ENCODE results near the gene PCBD1.

PCBD1 gene

GRCh38 chr10:70847659-70848360, 40.6 kb downstream of the PCBD1 start:
- TF ChIP-seq CTCF (IDR thresholded peaks at IDR 0.05), result no peak
- peaks cover 0 to 15% (median 0%) of the 10 kb centered on the region in 4 donors for H3K4me1 ChIP-seq
- H3K9me3 ChIP-seq, result no peaks in the 10 kb centered on the region
- no peaks in the 10 kb centered on the region for H3K27me3 ChIP-seq
- H3K36me3 ChIP-seq, result peaks cover 12 to 37% (median 26%) of the 10 kb centered on the region in 3 donors
- intact Hi-C loops (cut with DNase I; ENCODE audit: low total_unique reads), result no loop called here
- no peak overlapping the region for H3K27ac ChIP-seq
- DNase-seq, result no peak
- H3K4me3 ChIP-seq, result no peak overlapping the region

GRCh38 chr10:70846795-70847194, 41.6 kb downstream of the PCBD1 start:
- no peak overlapping the region for H3K27ac ChIP-seq
- no peak overlapping the region for H3K4me3 ChIP-seq
- no peak for TF ChIP-seq CTCF (IDR thresholded peaks at IDR 0.05)
- peaks cover 0 to 15% (median 0%) of the 10 kb centered on the region in 4 donors for H3K4me1 ChIP-seq
- no peaks in the 10 kb centered on the region for H3K27me3 ChIP-seq
- intact Hi-C loops (cut with DNase I; ENCODE audit: low total_unique reads), result no loop called here
- H3K36me3 ChIP-seq, result peaks cover 8 to 31% (median 23%) of the 10 kb centered on the region in 3 donors
- no peak for DNase-seq
- no peaks in the 10 kb centered on the region for H3K9me3 ChIP-seq

GRCh38 chr10:70845816-70846215, 42.5 kb downstream of the PCBD1 start:
- H3K4me3 ChIP-seq, result no peak overlapping the region
- intact Hi-C loops (cut with DNase I; ENCODE audit: low total_unique reads), result no loop called here
- H3K27me3 ChIP-seq, result no peaks in the 10 kb centered on the region
- no peak overlapping the region for H3K27ac ChIP-seq
- no peak for DNase-seq
- H3K36me3 ChIP-seq, result peaks cover 0 to 26% (median 14%) of the 10 kb centered on the region in 3 donors
- H3K9me3 ChIP-seq, result no peaks in the 10 kb centered on the region
- no peak for TF ChIP-seq CTCF (IDR thresholded peaks at IDR 0.05)
- peaks cover 0 to 15% (median 0%) of the 10 kb centered on the region in 4 donors for H3K4me1 ChIP-seq

- intact Hi-C loops (cut with DNase I; ENCODE audit: low total_unique reads), result no loop called here
- DNase-seq, result no peak
- Histone ChIP-seq H3K4me3 (no peak overlapping the region), H3K4me1 (peaks cover 0 to 11% (median 0%) of the 10 kb centered on the region in 4 donors), H3K36me3 (peaks cover 0 to 26% (median 14%) of the 10 kb centered on the region in 3 donors), H3K27ac (no peak overlapping the region), H3K27me3 (no peaks in the 10 kb centered on the region), H3K9me3 (no peaks in the 10 kb centered on the region)
- no peak for TF ChIP-seq CTCF (IDR thresholded peaks at IDR 0.05)
Observed at GRCh38 chr10:70845256-70845655, 43.1 kb downstream of the PCBD1 start.

- no peaks in the 10 kb centered on the region for H3K27me3 ChIP-seq
- H3K36me3 ChIP-seq, result peaks cover 0 to 26% (median 14%) of the 10 kb centered on the region in 3 donors
Observed at GRCh38 chr10:70843776-70844489, 44.4 kb downstream of the PCBD1 start.

More at GRCh38 chr10:70843776-70844489, 44.4 kb downstream of the PCBD1 start:
- intact Hi-C loops (cut with DNase I; ENCODE audit: low total_unique reads), result no loop called here
- Histone ChIP-seq H3K4me1 (no peaks in the 10 kb centered on the region), H3K9me3 (no peaks in the 10 kb centered on the region), H3K4me3 (no peak overlapping the region), H3K27ac (no peak overlapping the region)
- no peak for DNase-seq
- no peak for TF ChIP-seq CTCF (IDR thresholded peaks at IDR 0.05)
